ENCODE measurements around the gene PTPN6. TPM values are rescaled to one million over a fixed set of nuclear protein-coding genes. Genes with fewer than 3 reads are reported as not detected.
A peak's percentile ranks its signal among the peaks of the same experiment; 100 is the strongest.

The PTPN6 gene
- total RNA-seq, 2 donors from 2014 or later: 35.7 to 68.0 TPM

- Mint-ChIP-seq H3K4me1 (peaks cover 43% of the 10 kb centered on the region), H3K9me3 (no peaks in the 10 kb centered on the region), H3K27ac (peak overlapping the region; percentile 100), H3K27me3 (ENCODE audit: insufficient read depth) (no peaks in the 10 kb centered on the region), H3K36me3 (ENCODE audit: low read depth) (peaks cover 18% of the 10 kb centered on the region), H3K4me3 (peak overlapping the region; percentile 84)
- H3K9me3 ChIP-seq (ENCODE audit: control insufficient read depth, low read length): no peaks in the 10 kb centered on the region
- WGBS, 2 experiments (ENCODE audit: insufficient coverage in 1 of 2, insufficient read length in 1 of 2): 82 to 84% methylated on average over 8 to 11 of the region's 11 CpGs
- peak; percentile 5 for TF ChIP-seq CTCF (conservative IDR thresholded peaks at IDR 0.05)
- peaks cover 7% of the 10 kb centered on the region for H3K4me1 ChIP-seq (ENCODE audit: control insufficient read depth, insufficient read depth, low read length)
- peak overlapping the region; percentile 89 for H3K4me3 ChIP-seq (ENCODE audit: low read length)
- peaks cover 18% of the 10 kb centered on the region for H3K36me3 ChIP-seq (ENCODE audit: control insufficient read depth, insufficient read depth, low read length)
- no peak overlapping the region for H3K27ac ChIP-seq (ENCODE audit: low read depth, low read length)
- H3K27me3 ChIP-seq (ENCODE audit: control insufficient read depth, insufficient read depth, low read length, poor library complexity, severe bottlenecking): no peaks in the 10 kb centered on the region
- DNase-seq: no peak
- peak overlapping the region; percentile 12 for H3K9ac ChIP-seq (ENCODE audit: extremely low read depth, low read length, poor library complexity, severe bottlenecking)
These were observed 5.5 kb upstream of the PTPN6 start for GRCh38 chr12:6945613-6946012.

GRCh38 chr12:6946033-6946919, 4.9 kb upstream of the PTPN6 start:
- peak overlapping the region; percentile 89 for H3K4me3 ChIP-seq (ENCODE audit: low read length)
- DNase-seq: peak; percentile 100
- 6 to 26% methylated on average over 16 to 32 of the region's 32 CpGs for WGBS, 2 experiments (ENCODE audit: insufficient coverage in 1 of 2, insufficient read length in 1 of 2)
- H3K27me3 Mint-ChIP-seq (ENCODE audit: insufficient read depth): no peaks in the 10 kb centered on the region
- H3K27ac Mint-ChIP-seq: peak overlapping the region; percentile 100
- H3K9me3 ChIP-seq (ENCODE audit: control insufficient read depth, low read length): no peaks in the 10 kb centered on the region
- H3K27me3 ChIP-seq (ENCODE audit: control insufficient read depth, insufficient read depth, low read length, poor library complexity, severe bottlenecking): no peaks in the 10 kb centered on the region
- H3K4me1 Mint-ChIP-seq: peaks cover 43% of the 10 kb centered on the region
- H3K27ac ChIP-seq (ENCODE audit: low read depth, low read length): no peak overlapping the region
- H3K4me1 ChIP-seq (ENCODE audit: control insufficient read depth, insufficient read depth, low read length): peaks cover 7% of the 10 kb centered on the region
- peak overlapping the region; percentile 84 for H3K4me3 Mint-ChIP-seq
- peak; percentile 21 for TF ChIP-seq CTCF (conservative IDR thresholded peaks at IDR 0.05)
- no peaks in the 10 kb centered on the region for H3K9me3 Mint-ChIP-seq
- H3K36me3 Mint-ChIP-seq (ENCODE audit: low read depth): peaks cover 12% of the 10 kb centered on the region
- peak overlapping the region; percentile 52 for H3K9ac ChIP-seq (ENCODE audit: extremely low read depth, low read length, poor library complexity, severe bottlenecking)
- H3K36me3 ChIP-seq (ENCODE audit: control insufficient read depth, insufficient read depth, low read length): peaks cover 11% of the 10 kb centered on the region

GRCh38 chr12:6946920-6947374, 4.2 kb upstream of the PTPN6 start:
- peak overlapping the region; percentile 84 for H3K4me3 Mint-ChIP-seq
- H3K9me3 ChIP-seq (ENCODE audit: control insufficient read depth, low read length): no peaks in the 10 kb centered on the region
- peak overlapping the region; percentile 89 for H3K4me3 ChIP-seq (ENCODE audit: low read length)
- H3K4me1 ChIP-seq (ENCODE audit: control insufficient read depth, insufficient read depth, low read length): peaks cover 7% of the 10 kb centered on the region
- H3K27me3 ChIP-seq (ENCODE audit: control insufficient read depth, insufficient read depth, low read length, poor library complexity, severe bottlenecking): no peaks in the 10 kb centered on the region
- peaks cover 5% of the 10 kb centered on the region for H3K36me3 ChIP-seq (ENCODE audit: control insufficient read depth, insufficient read depth, low read length)
- peak overlapping the region; percentile 52 for H3K9ac ChIP-seq (ENCODE audit: extremely low read depth, low read length, poor library complexity, severe bottlenecking)
- no peaks in the 10 kb centered on the region for H3K9me3 Mint-ChIP-seq
- H3K27ac Mint-ChIP-seq: peak overlapping the region; percentile 100
- no peak overlapping the region for H3K27ac ChIP-seq (ENCODE audit: low read depth, low read length)
- TF ChIP-seq CTCF (conservative IDR thresholded peaks at IDR 0.05): peak; percentile 14
- peaks cover 7% of the 10 kb centered on the region for H3K36me3 Mint-ChIP-seq (ENCODE audit: low read depth)
- H3K27me3 Mint-ChIP-seq (ENCODE audit: insufficient read depth): no peaks in the 10 kb centered on the region
- 61 to 72% methylated on average over 6 to 8 of the region's 8 CpGs for WGBS, 2 experiments (ENCODE audit: insufficient coverage in 1 of 2, insufficient read length in 1 of 2)
- H3K4me1 Mint-ChIP-seq: peaks cover 43% of the 10 kb centered on the region
- DNase-seq: no peak

All from endodermal cell (in vitro differentiated cells).